SU-DHL-6 (cell line): Measurements from ENCODE around the gene PFKFB1.

Experiments
- H2AFZ ChIP-seq: fragments of 200-600 bp; sonication (generic); 2 replicates; pipeline ENCODE4 v1.6.1; 2014; ENCODE audit warnings: low read depth, mild to moderate bottlenecking, moderate library complexity, mixed read lengths, antibody characterized with exemption, low read length; ENCODE audit not compliant: severe bottlenecking
- H3F3A ChIP-seq: fragments of 200-600 bp; shearing (Covaris generic); 2 replicates; pipeline ENCODE4 v1.6.0; 2016; ENCODE audit warnings: antibody characterized with exemption, mild to moderate bottlenecking; ENCODE audit not compliant: insufficient read depth
- H3K27ac ChIP-seq: fragments of 200-600 bp; sonication (generic); 2 replicates; pipeline ENCODE4 v1.5.1; 2016; ENCODE audit warnings: low read depth, mild to moderate bottlenecking, low read length, moderate library complexity, mixed read lengths
- H3K27me3 ChIP-seq: fragments of 200-600 bp; sonication (generic), shearing (Covaris generic); 2 replicates; pipeline ENCODE4 v1.6.0; 2014; ENCODE audit warnings: mild to moderate bottlenecking, low read length
- H3K36me3 ChIP-seq: fragments of 200-600 bp; sonication (generic); 2 replicates; pipeline ENCODE4 v1.6.1; 2014; ENCODE audit warnings: mild to moderate bottlenecking, low read length, mixed read lengths
- H3K4me2 ChIP-seq: fragments of 300-600, 200-600 bp; shearing (Covaris generic), sonication (generic); 2 replicates; pipeline ENCODE4 v1.6.0; 2014; ENCODE audit warnings: low read length, low read depth, mild to moderate bottlenecking; ENCODE audit not compliant: poor library complexity, severe bottlenecking
- H3K4me3 ChIP-seq: fragments of 200-600 bp; sonication (generic); 2 replicates; pipeline ENCODE4 v1.5.1; 2014; ENCODE audit warnings: antibody characterized with exemption, low read length, mild to moderate bottlenecking, mixed read lengths; ENCODE audit not compliant: insufficient read depth, poor library complexity, severe bottlenecking
- H3K79me2 ChIP-seq: fragments of 200-600 bp; sonication (generic); 2 replicates; pipeline ENCODE4 v1.6.1; 2014; ENCODE audit warnings: mild to moderate bottlenecking, low read length, moderate library complexity; ENCODE audit not compliant: insufficient read depth
- H3K9ac ChIP-seq: fragments of 200-600 bp; sonication (generic); 2 replicates; pipeline ENCODE4 v1.7.0; 2014; ENCODE audit warnings: mild to moderate bottlenecking, low read length
- H3K9me2 ChIP-seq: fragments of 200-600 bp; sonication (generic); replicated peaks from 2 replicates; pipeline ENCODE4 v1.6.1; 2014; ENCODE audit warnings: low read length; ENCODE audit not compliant: insufficient read depth
- H3K9me3 ChIP-seq: fragments of 200-600 bp; sonication (generic); 2 replicates; pipeline ENCODE4 v1.6.1; 2014; ENCODE audit warnings: low read length, mixed read lengths; ENCODE audit not compliant: insufficient read depth
- H4K20me1 ChIP-seq: fragments of 200-600 bp; sonication (generic); 2 replicates; pipeline ENCODE4 v1.6.1; 2014; ENCODE audit warnings: low read depth, mild to moderate bottlenecking, antibody characterized with exemption, low read length, moderate library complexity, mixed read lengths
- CTCF ChIP-seq: fragments of 200-600 bp; sonication (generic); IDR thresholded peaks from one replicate; pipeline ENCODE4 v1.5.1; 2017; ENCODE audit warnings: antibody characterized with exemption, mild to moderate bottlenecking, low read length, moderate library complexity; ENCODE audit not compliant: insufficient read depth, poor library complexity, severe bottlenecking
- EZH2phosphoT487 ChIP-seq: fragments of 200-600 bp; sonication (generic), shearing (Covaris generic); conservative IDR thresholded peaks from 2 replicates; pipeline ENCODE4 v1.6.1; 2018; ENCODE audit warnings: mild to moderate bottlenecking, antibody characterized with exemption, low read length, moderate library complexity, mixed read lengths

Gene PFKFB1

DNA sequence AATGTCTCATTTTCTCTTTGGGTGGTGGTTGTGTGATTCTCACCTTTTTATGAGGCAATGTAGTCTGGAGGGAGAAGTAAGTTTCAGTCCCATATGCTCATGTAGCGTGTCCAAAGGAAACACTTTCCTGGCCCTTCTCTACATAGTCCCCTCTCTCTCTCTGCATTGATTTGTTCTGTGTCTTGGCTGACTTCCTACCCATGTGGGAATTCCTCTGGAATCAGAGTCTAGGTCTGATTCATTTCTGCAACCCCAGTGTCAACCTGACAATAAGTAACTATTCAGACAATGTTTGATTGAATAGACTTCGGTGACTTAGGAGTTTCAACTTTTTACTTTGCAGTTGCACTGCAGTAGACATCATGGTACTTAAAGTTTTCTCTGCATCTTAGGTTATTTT lies 39.4 kb upstream of the PFKFB1 start:
- Histone ChIP-seq H4K20me1 (no peaks in the 10 kb centered on the region), H3K4me2 (no peak overlapping the region), H3K79me2 (no peaks in the 10 kb centered on the region), H3F3A (no peaks in the 10 kb centered on the region), H2AFZ (no peak overlapping the region), H3K27ac (no peak overlapping the region), H3K36me3 (no peaks in the 10 kb centered on the region), H3K9ac (no peak overlapping the region), H3K27me3 (no peaks in the 10 kb centered on the region), H3K4me3 (no peak overlapping the region), H3K9me3 (no peaks in the 10 kb centered on the region), H3K9me2 (no peaks in the 10 kb centered on the region)
- TF ChIP-seq EZH2phosphoT487 (no peak), CTCF (no peak)

DNA sequence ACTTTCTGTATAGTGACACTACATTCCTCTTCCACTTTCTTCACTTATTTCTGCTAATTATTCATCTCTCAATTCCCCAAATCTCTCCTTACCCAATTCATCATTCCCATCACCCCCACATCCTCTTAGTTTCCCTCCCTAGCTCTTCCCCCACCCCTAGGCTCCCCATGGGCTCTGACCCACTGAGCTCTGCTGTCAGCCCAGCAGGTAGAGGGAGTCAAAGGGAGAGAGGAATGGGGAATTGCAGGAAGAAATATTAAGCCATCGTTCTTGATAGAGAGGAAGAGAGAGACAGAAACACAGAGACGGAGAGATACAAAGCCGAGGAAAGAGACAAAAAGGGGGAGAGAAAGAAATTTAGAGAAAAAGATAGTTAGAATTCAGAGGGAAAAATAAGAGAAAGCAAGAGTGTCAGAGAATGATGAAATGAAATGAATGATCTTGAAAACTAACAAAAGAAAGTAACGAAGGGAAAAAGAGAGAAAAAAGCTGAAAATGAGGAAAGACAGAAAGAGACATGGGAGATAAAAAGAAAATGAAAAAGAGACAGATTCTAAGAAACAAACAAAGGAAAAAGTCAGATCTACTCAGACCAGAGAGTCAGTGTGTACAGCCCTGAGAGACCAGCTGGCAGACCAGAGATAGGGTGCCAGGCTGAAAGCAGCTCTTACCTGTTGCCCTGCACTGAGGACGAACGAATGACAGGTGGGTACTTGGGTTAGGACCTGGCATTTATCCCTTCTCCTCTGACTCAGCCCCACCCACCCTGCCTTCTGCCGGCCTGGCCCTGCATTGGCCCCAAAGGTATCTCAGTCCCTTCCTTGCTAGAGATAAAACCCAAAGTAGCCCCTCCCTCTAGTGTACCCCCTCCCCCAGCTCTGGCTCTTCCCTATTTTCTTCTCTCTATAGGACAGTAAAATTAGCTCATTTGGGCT lies 36.5 kb upstream of the PFKFB1 start, which contains the start of gene ALAS2:
TSS of gene ALAS2 (minus strand) at position 707 of the 935 bp plus-strand sequence. CDS start 4,977 bp downstream, outside the sequence.
- H3K9me3 ChIP-seq, result no peaks in the 10 kb centered on the region
- H3K27ac ChIP-seq, result no peak within 1 kb of the TSS
- no peaks in the 10 kb centered on the region for H3K27me3 ChIP-seq
- TF ChIP-seq EZH2phosphoT487 (no peak), CTCF (no peak)
- H3F3A ChIP-seq, result no peaks in the 10 kb centered on the region
- no peaks in the 10 kb centered on the region for H3K79me2 ChIP-seq
- no peak within 1 kb of the TSS for H3K9ac ChIP-seq
- no peaks in the 10 kb centered on the region for H3K9me2 ChIP-seq
- no peak within 1 kb of the TSS for H3K4me2 ChIP-seq
- no peaks in the 10 kb centered on the region for H4K20me1 ChIP-seq
- H2AFZ ChIP-seq, result no peak within 1 kb of the TSS
- no peak within 1 kb of the TSS for H3K4me3 ChIP-seq
- no peaks in the 10 kb centered on the region for H3K36me3 ChIP-seq

DNA sequence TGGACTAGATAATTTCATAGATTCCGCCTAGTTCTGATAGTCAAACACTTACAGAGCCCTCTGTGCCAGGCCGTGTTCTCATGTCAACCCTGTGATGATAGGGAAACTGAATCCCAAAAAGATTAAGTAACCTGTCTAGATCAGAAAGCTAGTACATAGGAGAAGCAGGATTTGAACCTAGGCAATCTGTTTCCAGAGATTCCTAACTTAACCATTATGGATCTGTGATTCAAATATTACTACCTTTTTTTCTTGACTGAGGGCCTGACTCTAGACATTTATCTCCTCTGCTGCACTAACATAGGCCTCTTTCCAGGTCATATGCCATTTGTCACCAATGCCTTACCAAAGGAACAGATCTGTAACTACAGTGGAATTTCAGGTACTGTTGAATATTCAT lies 35.3 kb upstream of the PFKFB1 start:
- Histone ChIP-seq H3K79me2 (no peaks in the 10 kb centered on the region), H3K9ac (no peak overlapping the region), H3K9me2 (no peaks in the 10 kb centered on the region), H3K4me2 (no peak overlapping the region), H3K27ac (no peak overlapping the region), H3K36me3 (no peaks in the 10 kb centered on the region), H2AFZ (no peak overlapping the region), H3K27me3 (no peaks in the 10 kb centered on the region), H3K4me3 (no peak overlapping the region), H4K20me1 (no peaks in the 10 kb centered on the region), H3F3A (no peaks in the 10 kb centered on the region), H3K9me3 (no peaks in the 10 kb centered on the region)
- TF ChIP-seq CTCF (no peak), EZH2phosphoT487 (no peak)
